K562 treated with DMSO at 1 percent for 48 hours (cell line): ENCODE data around the gene TSPY10. TPM values are rescaled to one million over a fixed set of nuclear protein-coding genes. Genes with fewer than 3 reads are reported as not detected.

ENCODE experiments used
- total RNA-seq: library from RNA; unstranded; fragments of 300-600 nt; gene quantifications from 2 replicates; pipeline ENCODE4 v1.2.3, GENCODE V29; 2022; ENCODE audit warnings: low replicate concordance; ENCODE audit errors: extremely low read depth

Gene TSPY10
- total RNA-seq, result not detected in 2 replicates

GRCh38 chrY:9527580-9527979 lies at the start of gene TSPY10:
TSS of gene TSPY10 (plus strand) at chrY:9527880. CDS start at chrY:9527926, 46 bp downstream.

GRCh38 chrY:9486967-9487366 lies 40.7 kb upstream of the TSPY10 start, which contains the start of gene TSPY9:
TSS of gene TSPY9 (plus strand) at chrY:9487267. CDS start at chrY:9487313, 46 bp downstream.

Other genes starting within 250 kb of the TSPY10 start
- gene TSPY4, start 190.4 kb upstream of the TSPY10 start, total RNA-seq, result not detected in 2 replicates
- gene TSPY8, start 170.1 kb upstream of the TSPY10 start, total RNA-seq, result not detected in 2 replicates
- not detected in 2 replicates for gene TSPY3, start 129.5 kb upstream of the TSPY10 start, total RNA-seq
- not detected in 2 replicates for gene TSPY1, start 60.9 kb upstream of the TSPY10 start, total RNA-seq
- not detected in 2 replicates for gene TSPY9, start 40.6 kb upstream of the TSPY10 start, total RNA-seq